HG03521 (cell line): ENCODE measurements around the gene PHLDB1.
"Not testable (repeated sequence)": the region's sequence is repeated elsewhere in the genome, so short reads cannot be mapped to it uniquely, and the experiment has no call there.

Experiments used
- ATAC-seq: cut with Tn5 transposase; IDR thresholded peaks from one replicate; pipeline ENCODE4 v1.9.1; 2021; ENCODE audit warnings: mild to moderate bottlenecking, moderate library complexity; ENCODE audit not compliant: unreplicated experiment

The PHLDB1 gene

DNA sequence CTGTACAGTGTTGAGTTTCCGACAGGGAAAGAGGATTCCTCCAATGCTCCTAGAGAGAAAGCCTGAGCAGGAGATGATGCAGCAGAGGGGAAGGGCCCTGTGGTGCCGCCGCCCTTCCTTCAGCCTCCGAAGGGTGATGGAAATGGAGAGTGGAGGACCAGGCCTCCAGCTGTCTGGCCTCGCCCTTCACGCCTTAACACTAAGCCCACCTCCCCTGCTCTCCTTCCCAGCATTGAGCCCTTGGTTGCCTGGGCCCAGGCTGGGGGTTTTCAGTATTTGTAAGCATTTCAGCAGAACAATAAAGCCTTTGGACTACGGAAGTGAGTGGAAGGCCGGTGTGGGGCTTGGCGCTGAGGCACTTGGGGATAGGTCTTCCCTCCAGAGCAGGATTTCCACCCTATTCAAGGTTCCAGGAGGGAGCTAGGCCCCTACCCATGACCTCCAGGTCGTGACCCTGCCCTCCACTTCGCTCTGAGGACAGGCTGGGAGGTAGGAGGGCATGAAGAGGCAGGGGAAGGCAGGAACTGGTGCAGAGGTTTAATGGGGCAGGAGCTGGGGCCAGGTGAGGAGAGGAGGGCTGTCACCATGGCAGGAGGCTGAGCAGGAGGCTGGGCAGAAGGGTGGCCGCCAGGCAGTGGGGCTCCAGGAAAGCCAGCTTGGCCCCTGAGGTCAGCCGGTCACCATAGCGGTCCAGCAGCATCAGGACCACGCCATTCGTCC, 50.5 kb downstream of the PHLDB1 start:
- no peak for ATAC-seq

- ATAC-seq = no peak
Measured at GRCh38 chr11:118658429-118659313, 51.3 kb downstream of the PHLDB1 start.

DNA sequence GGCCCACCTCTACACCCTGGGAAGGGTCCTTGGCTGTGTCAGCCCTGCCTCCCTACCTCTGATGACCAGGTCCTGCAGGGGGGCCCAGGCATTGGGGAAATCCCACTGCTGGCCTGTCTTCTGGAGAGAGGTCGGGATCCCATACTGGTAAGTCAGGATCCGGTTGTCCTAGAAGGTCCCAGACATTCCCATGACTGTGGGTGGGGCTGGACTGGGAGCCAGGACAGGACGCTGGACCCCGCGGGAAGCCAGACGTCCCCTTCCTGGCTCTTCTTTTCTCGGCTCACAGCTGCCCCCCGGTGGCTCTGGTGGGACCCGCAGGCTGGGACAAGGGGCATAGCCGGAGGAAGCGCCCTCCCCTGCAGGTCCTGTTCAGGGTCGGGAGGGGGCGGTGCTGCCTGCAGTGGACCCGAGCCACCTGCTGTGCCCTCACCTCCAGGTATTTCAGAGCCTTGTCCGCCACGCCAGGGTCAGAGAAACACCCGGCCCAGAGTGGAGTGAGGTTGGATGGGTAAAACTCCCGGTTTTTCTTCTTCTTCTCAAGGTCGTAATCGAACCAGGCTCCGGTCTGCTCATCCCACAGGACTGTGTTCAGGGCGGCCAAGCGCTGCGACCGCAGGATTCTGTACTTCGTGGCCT, 52.0 kb downstream of the PHLDB1 start:
- peak; percentile 82 for ATAC-seq

GRCh38 chr11:118659953-118660680, 52.7 kb downstream of the PHLDB1 start:
- no peak for ATAC-seq

DNA sequence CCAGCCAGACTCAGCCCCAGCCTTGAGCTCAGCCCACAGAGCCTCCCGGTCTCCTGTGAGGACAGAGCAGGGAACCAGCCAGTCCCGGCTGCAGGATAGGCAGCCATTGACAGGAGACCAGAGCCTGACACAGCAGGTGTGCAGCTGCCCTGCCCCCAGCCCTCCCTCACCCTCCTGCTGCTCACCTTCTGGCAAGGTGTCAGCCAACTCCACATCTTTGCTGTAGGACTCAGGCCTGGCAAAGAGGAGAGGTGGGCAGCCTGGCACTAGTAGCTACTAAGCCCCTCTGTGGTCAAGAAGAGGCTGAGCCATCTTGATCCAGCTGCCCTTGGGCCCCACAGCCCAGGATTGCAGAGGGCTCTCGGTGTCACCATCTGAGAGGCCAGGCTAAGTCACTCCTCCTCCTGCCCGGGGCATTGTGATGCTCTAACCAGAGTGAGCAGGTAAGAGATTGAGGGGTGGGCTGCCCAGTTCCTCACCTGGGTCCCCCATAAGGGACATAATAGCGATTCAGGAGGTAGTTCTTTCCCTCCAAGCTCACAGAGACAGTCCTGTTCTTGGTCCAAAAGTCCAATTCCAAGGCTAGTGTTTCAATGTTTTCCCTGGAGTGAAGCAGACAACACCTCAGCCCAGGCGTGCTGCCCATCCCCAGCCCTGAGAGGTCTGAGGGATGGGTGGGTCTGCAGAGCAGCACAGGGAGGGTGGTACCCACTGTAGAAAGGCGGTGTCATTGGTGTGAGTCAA, 53.4 kb downstream of the PHLDB1 start:
- no peak for ATAC-seq

- no peak for ATAC-seq
Measured at GRCh38 chr11:118661425-118662301, 54.2 kb downstream of the PHLDB1 start.

GRCh38 chr11:118662401-118663271, 55.2 kb downstream of the PHLDB1 start:
- ATAC-seq = no peak

- no peak for ATAC-seq
Measured at GRCh38 chr11:118663381-118663780, 56.0 kb downstream of the PHLDB1 start.

- no peak for ATAC-seq
Measured at GRCh38 chr11:118663902-118664301, 56.5 kb downstream of the PHLDB1 start.

DNA sequence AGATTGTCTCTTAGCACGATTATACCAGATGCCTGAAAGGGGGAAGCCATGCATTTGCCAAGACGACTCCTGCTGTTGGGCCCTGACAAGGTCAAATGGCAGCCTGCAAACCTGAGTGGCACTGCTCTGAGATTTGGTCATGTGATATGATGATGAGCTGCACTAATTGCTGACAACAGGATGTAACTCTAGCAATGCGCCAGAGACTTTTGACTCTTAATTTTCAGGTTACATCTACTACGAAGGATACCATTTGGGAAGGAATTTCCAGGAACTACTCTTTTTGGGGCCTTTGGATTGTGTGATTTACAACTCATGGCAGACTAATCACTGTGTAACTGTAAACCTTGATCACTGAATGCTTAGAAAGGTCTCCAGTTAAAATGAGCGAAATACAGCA, 59.0 kb downstream of the PHLDB1 start:
- no peak for ATAC-seq

DNA sequence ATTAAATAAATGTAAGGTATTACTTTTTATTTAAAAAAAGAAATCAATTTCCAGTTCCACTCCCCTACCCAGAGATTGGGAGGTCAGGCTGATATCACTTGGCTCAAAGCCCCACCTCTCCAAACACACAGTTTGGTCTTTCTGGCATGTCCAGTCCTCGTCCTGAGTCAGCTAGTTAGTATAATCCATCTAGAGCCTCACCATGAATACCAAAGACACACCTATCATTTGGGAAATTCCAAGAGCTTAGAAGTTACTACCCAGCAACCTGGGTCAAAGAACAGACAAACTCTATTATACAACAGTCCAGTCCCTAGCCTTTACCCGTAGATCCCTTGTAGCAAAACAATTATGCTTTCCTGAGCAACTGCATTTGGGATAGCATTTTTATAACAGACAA, 62.6 kb downstream of the PHLDB1 start:
- ATAC-seq = no peak

DNA sequence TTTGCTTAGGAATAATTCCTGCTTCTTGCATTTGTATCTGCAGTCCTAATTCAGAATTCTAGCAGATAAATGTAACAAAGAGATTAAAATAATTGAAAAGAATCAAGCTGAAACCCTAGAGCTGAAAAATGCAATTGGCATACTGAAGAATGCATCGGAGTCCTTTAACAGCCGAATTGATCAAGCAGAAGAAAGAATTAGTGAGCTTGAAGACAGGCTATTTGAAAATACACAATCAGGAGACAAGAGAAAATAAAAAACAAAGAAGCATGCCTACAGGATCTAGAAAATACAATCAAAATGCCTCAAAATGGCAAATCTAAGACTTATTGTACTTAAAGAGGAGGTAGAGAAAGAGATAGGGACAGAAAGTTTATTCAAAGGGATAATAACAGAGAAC, 63.8 kb downstream of the PHLDB1 start:
- no peak for ATAC-seq

GRCh38 chr11:118672846-118673245, 65.4 kb downstream of the PHLDB1 start:
- ATAC-seq = no peak

- no peak for ATAC-seq
Measured at GRCh38 chr11:118673361-118674081, 66.1 kb downstream of the PHLDB1 start.

DNA sequence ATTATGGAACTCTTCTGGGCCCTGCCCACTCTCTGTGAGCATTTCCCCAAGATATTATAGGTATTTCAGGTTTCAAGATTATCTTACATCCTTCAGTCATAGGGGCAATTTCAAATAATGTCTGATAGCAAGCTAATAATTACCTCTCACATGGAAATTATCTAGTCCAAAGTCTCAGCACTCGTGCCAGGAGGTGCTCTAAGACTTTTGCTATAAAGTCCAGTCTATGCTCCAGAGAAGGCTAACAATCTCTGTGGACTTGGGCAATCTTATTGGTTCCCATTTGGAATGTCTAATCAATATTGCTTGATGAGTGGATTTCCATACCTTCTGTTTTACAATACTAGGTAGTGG, 66.6 kb downstream of the PHLDB1 start:
- ATAC-seq = no peak

DNA sequence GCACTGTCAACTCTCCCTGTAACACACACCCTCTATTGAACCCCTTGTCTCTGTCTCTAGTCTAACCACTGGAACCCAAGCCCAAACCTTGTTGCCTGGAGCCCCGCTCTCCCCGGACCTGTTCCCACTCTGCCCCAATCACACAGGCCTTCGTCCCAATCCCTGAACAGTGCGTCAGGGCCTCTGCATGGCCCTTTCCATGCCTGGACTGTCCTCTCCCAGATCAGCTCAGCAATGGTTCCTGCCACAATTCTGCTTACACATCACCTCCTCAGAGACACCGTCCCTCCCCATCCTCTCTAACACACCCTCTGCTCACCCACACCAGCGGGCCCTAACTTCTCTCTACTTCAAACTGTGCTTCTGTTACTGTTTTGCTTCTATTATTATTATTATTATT, 70.6 kb downstream of the PHLDB1 start:
- no peak for ATAC-seq

DNA sequence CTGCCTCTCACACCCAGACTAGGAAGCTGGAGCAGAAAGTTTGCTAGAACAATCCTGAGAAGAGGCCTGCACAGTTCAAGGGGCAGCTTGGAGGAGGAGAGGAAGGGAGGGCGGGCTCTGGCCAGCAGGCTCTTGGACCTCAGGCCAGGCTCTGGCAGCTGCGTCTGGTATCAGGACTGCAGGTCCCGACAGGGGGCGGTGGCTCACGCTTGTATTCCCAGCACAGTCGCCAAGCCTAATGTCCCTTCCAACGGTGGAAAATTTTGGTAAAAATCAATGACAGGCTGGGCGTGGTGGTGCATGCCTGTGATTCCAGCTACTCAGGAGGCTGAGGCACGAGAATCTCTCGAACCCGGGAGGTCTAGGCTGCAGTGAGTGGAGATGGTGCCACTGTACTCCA, 71.5 kb downstream of the PHLDB1 start:
- not testable (repeated sequence) for ATAC-seq

- no peak for ATAC-seq
Measured at GRCh38 chr11:118679483-118679882, 72.1 kb downstream of the PHLDB1 start, which contains the start of gene TREH. TSS of gene TREH (minus strand) at chr11:118679650. CDS start at chr11:118679627, 23 bp downstream.
